Measurements from ENCODE around the gene ADGRE2. TPM values are rescaled to one million over a fixed set of nuclear protein-coding genes. Genes with fewer than 3 reads are reported as not detected.

The ADGRE2 gene
- total and polyA plus RNA-seq, 2 donors (not counting 3 experiments of a cell fraction or from before 2014, with no cell fraction given), result not detected

DNA sequence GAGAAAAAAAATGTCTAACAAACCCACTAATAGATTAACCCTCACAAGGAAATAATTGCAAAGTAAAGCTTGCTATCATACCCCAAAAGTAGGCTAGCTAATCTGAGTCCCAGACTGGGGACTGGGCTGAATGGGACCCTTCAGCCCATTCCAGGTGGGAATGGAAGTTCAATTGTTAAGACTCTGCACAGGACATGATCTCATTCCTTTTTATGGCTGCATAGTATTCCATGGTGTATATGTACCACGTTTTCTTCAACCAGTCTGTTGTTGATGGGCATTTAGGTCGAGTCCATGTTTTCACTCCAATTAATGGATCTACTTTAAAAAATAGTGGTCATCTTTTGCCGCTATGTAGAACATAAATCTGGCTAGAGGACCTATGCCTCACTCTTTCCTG, 38.7 kb upstream of the ADGRE2 start:
- FAIRE-seq (no peak), DNase-seq (ENCODE audit: low read depth, low spot score) (no peak)
- no TSS peak for BruUV-seq (replicated peaks)
- TF ChIP-seq FOS (IDR thresholded peaks at IDR 0.05; ENCODE audit: borderline replicate concordance, insufficient read depth, low read length), result no peak
- TF ChIP-seq JUN (IDR thresholded peaks at IDR 0.05; ENCODE audit: borderline replicate concordance, insufficient read depth, insufficient read length, low read depth), result no peak
- TF ChIP-seq POLR2A (IDR thresholded peaks at IDR 0.05; ENCODE audit: low read depth, low read length), result no peak
- no peak for TF ChIP-seq EZH2 (IDR thresholded peaks at IDR 0.05; ENCODE audit: borderline replicate concordance, low read depth, low read length, severe bottlenecking)
- no peak for TF ChIP-seq GATA2 (IDR thresholded peaks at IDR 0.05; ENCODE audit: insufficient read depth, insufficient read length, low read depth, low read length)
- dilution Hi-C loops (cut with MboI; ENCODE audit: extremely low pct_ligation_motif_present, low sequenced_read_pairs) (no loop called here), intact Hi-C loops (cut with micrococcal nuclease) (no loop called here)
- no peaks in the 10 kb centered on the region for H3K9me3 ChIP-seq (replicated peaks; ENCODE audit: control insufficient read depth, insufficient read depth, low read length)
- H3K27me3 ChIP-seq (ENCODE audit: control insufficient read depth in 2 of 2, insufficient read depth in 2 of 2, low read length in 2 of 2), result no peaks in the 10 kb centered on the region
- H3K4me3 ChIP-seq (replicated peaks in 1 of 3; ENCODE audit: insufficient read depth in 1 of 3, low read depth in 1 of 3, low read length in 3 of 3), result no peak overlapping the region
- H3K4me2 ChIP-seq (ENCODE audit: insufficient read depth, low read length), result no peak overlapping the region
- H2AFZ ChIP-seq (ENCODE audit: low read depth, low read length), result no peak overlapping the region
- no peaks in the 10 kb centered on the region for H3K4me1 ChIP-seq (ENCODE audit: control insufficient read depth, extremely low read depth, insufficient read depth, low read length)
- H3K79me2 ChIP-seq (ENCODE audit: control insufficient read depth, insufficient read depth, low read length), result no peaks in the 10 kb centered on the region
- no peaks in the 10 kb centered on the region for H4K20me1 ChIP-seq (replicated peaks; ENCODE audit: control insufficient read depth, extremely low read depth, insufficient read depth, low read length)
- H3K9me1 ChIP-seq (replicated peaks; ENCODE audit: control insufficient read depth, extremely low read depth, insufficient read depth, low read length), result no peaks in the 10 kb centered on the region
- H3K9ac ChIP-seq (replicated peaks; ENCODE audit: extremely low read depth, insufficient read depth, low read length), result no peak overlapping the region
- no peaks in the 10 kb centered on the region for H3K36me3 ChIP-seq (ENCODE audit: control insufficient read depth in 2 of 2, extremely low read depth in 1 of 2, insufficient read depth in 2 of 2, low read length in 2 of 2)
- no peak overlapping the region for H3K27ac ChIP-seq (ENCODE audit: insufficient read depth, low read depth, low read length)
- POLR2A ChIA-PET, result no interaction called here
- CTCF ChIA-PET, result no interaction called here

DNA sequence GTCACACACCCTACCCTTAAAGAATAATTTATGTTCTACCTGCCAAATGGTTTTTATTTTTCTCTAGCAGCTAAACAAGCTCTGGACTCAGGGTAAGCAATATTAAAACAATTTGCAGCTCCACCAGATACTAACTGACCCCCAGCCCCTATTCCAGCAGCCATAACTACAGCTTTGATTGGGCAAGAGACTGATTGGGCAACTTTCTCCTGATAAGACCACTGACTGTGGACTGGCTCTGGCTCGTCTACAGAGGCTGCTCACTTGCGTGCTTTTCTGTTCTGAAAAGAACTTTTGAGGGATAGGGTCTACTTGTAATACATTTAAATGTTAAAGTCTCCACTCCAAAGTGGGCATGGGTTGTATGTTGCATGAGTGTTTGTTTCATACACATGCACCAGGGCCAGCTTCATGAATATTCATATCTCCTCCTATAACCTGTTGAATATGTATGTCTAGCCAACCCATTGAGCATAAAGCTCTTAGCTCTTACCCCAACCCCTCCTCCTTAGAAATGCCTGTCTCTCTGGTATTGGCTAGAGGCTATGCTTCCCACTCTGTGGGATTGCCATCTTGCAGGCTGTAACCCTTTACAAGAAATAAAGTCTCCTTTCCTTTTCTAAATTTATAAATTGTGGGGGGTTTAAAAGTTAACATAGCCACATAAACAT, 36.8 kb upstream of the ADGRE2 start:
- H3K4me1 ChIP-seq (ENCODE audit: control insufficient read depth, extremely low read depth, insufficient read depth, low read length), result no peaks in the 10 kb centered on the region
- no peaks in the 10 kb centered on the region for H4K20me1 ChIP-seq (replicated peaks; ENCODE audit: control insufficient read depth, extremely low read depth, insufficient read depth, low read length)
- DNase-seq (ENCODE audit: low read depth, low spot score), result no peak
- TF ChIP-seq, protein P1, sequence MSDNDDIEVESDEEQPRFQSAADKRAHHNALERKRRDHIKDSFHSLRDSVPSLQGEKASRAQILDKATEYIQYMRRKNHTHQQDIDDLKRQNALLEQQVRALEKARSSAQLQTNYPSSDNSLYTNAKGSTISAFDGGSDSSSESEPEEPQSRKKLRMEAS (IDR thresholded peaks at IDR 0.05; ENCODE audit: insufficient read depth, insufficient read length), result no peak
- no TSS peak for BruUV-seq (replicated peaks)
- intact Hi-C loops (cut with micrococcal nuclease), result no loop called here
- H3K36me3 ChIP-seq (ENCODE audit: control insufficient read depth in 2 of 2, extremely low read depth in 1 of 2, insufficient read depth in 2 of 2, low read length in 2 of 2), result no peaks in the 10 kb centered on the region
- ChIA-PET POLR2A (no interaction called here), CTCF (no interaction called here)
- no peaks in the 10 kb centered on the region for H3K27me3 ChIP-seq (ENCODE audit: control insufficient read depth in 2 of 2, insufficient read depth in 2 of 2, low read length in 2 of 2)
- H3K4me2 ChIP-seq (ENCODE audit: insufficient read depth, low read length), result no peak overlapping the region
- no peaks in the 10 kb centered on the region for H3K9me3 ChIP-seq (replicated peaks; ENCODE audit: control insufficient read depth, insufficient read depth, low read length)
- dilution Hi-C loops (cut with MboI; ENCODE audit: extremely low pct_ligation_motif_present, low sequenced_read_pairs), result no loop called here
- H3K79me2 ChIP-seq (ENCODE audit: control insufficient read depth, insufficient read depth, low read length), result no peaks in the 10 kb centered on the region
- no peak overlapping the region for H3K4me3 ChIP-seq (replicated peaks in 1 of 3; ENCODE audit: insufficient read depth in 1 of 3, low read depth in 1 of 3, low read length in 3 of 3)
- FAIRE-seq, result no peak
- no peaks in the 10 kb centered on the region for H3K9me1 ChIP-seq (replicated peaks; ENCODE audit: control insufficient read depth, extremely low read depth, insufficient read depth, low read length)
- no peak overlapping the region for H2AFZ ChIP-seq (ENCODE audit: low read depth, low read length)
- H3K9ac ChIP-seq (replicated peaks; ENCODE audit: extremely low read depth, insufficient read depth, low read length), result no peak overlapping the region
- H3K27ac ChIP-seq (ENCODE audit: insufficient read depth, low read depth, low read length), result no peak overlapping the region

Data from endothelial cell of umbilical vein (primary cell).